Measurements from ENCODE around the gene MRPS22.
"Not testable (repeated sequence)": the region's sequence is repeated elsewhere in the genome, so short reads cannot be mapped to it uniquely, and the experiment has no call there.

MRPS22 gene

GRCh38 chr3:139339219-139339906, 4.5 kb upstream of the MRPS22 start:
- DNase-seq (ENCODE audit: low spot score) = peak; percentile 17

- no peak for DNase-seq (ENCODE audit: low spot score)
These were observed 3.0 kb upstream of the MRPS22 start for GRCh38 chr3:139340784-139341183.

GRCh38 chr3:139342054-139342453, 1.8 kb upstream of the MRPS22 start:
- DNase-seq (ENCODE audit: low spot score) = no peak

GRCh38 chr3:139346771-139347170, 3.0 kb downstream of the MRPS22 start:
- DNase-seq (ENCODE audit: low spot score) = no peak

DNA sequence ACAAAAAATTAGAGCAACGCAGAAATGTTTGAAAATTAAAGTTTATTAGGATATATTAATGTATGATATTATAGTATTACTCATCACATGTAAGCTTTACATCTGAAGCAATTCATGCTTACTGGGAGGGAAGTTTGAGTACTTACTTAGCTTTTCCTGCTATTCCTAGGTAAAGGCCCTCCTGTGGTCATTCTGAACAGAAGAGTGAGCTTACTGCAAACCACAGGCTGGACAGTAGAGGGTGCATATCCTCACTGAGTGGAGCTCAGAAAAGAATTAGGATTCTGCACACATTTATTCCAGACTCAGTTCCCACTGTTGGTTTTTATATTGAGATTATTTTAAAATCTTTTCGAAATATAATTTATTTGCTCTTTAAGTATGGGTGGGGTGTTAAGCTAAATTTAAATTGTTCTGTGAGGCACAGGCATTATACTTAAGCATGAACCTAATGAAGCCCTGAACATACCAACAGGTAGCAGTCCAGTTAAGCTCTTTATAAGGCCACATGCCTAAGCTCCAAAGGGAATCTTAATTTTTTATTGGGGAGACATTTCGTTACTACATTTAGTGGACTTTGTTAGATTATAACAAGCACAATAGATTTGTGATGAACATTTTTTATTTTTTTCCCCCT, 10.2 kb downstream of the MRPS22 start:
- peak; percentile 75 for DNase-seq (ENCODE audit: low spot score)

- no peak for DNase-seq (ENCODE audit: low spot score)
These were observed 10.8 kb downstream of the MRPS22 start for GRCh38 chr3:139354661-139355060.

- DNase-seq (ENCODE audit: low spot score) = peak; percentile 49
These were observed 11.7 kb downstream of the MRPS22 start for GRCh38 chr3:139355476-139355875.

DNA sequence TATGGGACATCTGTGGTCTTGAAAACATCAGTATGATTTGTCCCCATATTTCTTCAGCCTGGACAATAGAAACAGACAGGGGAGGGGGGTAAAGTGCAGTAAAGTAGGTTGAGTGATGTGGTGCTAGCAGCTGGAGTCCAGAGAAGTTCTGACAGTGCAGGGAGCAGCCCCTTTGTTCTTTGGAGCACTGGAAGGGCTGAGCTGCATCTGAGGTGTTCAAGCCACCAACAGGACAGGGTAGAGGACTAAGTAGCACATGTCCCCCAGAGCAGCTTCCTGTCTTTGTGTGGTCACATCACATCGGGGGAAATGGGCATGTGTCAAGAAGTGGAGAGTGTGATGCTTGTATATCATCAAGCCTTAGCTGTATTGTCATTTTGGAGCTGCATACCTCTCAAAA, 12.1 kb downstream of the MRPS22 start:
- no peak for DNase-seq (ENCODE audit: low spot score)

- DNase-seq (ENCODE audit: low spot score) = no peak
These were observed 14.1 kb downstream of the MRPS22 start for GRCh38 chr3:139357899-139358298.

DNA sequence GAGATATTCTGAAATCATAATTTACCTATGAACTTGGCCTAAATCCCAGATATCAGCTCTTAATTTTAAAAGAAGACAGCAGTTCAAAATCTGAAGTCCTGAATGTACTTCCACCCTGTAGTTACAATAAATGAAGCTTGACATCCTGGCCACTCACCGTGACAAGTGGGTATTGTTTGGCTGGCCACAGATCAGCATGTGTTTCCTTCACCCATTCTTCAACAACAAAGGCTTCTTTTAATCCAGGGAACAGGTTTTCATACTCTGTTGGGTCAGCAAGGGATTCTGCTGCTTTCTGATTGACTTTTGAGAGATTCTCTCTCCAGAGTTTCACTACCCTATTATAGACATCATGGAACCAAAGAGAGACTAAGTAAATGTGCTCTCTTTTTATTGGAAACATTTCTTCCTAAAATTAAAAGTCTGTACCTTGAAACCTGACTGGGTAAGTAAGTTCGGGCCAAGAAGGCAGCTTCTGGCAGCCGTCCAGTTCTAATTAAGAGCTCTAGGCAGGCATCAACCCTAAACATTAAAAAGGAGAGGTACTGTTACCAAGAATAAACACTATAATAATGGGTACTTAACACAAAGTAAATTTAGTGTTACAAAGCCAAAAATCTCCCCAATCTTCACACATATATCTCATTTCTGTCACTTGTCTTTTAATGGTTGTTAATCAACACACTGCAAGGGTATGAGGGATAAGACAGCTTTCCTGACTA, 15.2 kb downstream of the MRPS22 start:
- no peak for DNase-seq (ENCODE audit: low spot score)

GRCh38 chr3:139361276-139361675, 17.5 kb downstream of the MRPS22 start:
- no peak for DNase-seq (ENCODE audit: low spot score)

DNA sequence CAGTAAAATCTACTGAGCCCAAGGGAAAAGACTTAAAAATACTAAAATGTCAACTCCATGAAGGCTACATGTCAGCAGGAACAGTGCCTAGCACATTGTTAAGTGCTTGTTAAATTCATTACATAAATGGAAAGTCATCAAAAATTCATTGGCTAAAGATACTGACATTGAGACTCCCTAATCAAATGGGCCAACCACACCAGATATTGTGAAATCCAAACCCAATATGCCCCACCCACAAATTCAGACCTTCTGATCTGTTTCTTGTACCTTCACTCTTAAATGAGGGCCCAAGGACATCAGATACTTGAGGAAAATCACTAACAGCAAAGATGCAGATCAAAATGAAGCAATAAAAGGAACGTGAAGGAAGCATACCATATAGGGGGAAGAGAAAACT, 20.7 kb downstream of the MRPS22 start:
- DNase-seq (ENCODE audit: low spot score) = no peak

GRCh38 chr3:139374099-139374498, 30.3 kb downstream of the MRPS22 start:
- DNase-seq (ENCODE audit: low spot score) = no peak

GRCh38 chr3:139377378-139377777, 33.6 kb downstream of the MRPS22 start:
- DNase-seq (ENCODE audit: low spot score) = no peak

- DNase-seq (ENCODE audit: low spot score) = no peak
These were observed 34.9 kb downstream of the MRPS22 start for GRCh38 chr3:139378587-139379241.

- DNase-seq (ENCODE audit: low spot score) = no peak
These were observed 36.8 kb downstream of the MRPS22 start for GRCh38 chr3:139380575-139380974.

DNA sequence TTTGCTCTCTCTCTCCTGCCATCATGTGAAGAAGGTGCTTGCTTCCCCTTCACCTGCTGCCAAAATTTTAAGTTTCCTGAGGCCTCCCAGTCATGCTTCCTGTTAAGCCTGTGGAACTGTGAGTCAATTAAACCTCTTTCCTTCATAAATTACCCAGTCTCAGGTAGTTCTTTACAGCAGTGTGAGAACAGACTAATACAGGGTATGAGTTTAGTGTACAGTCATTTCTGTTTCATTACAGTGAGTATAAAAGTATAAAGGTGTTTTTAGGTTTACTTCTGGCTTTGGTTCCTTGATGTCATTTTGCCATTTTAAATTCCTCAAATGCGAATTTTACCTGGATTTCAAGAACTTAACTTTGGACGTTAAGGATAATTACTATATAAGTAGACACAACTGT, 38.5 kb downstream of the MRPS22 start:
- DNase-seq (ENCODE audit: low spot score) = not testable (repeated sequence)

DNA sequence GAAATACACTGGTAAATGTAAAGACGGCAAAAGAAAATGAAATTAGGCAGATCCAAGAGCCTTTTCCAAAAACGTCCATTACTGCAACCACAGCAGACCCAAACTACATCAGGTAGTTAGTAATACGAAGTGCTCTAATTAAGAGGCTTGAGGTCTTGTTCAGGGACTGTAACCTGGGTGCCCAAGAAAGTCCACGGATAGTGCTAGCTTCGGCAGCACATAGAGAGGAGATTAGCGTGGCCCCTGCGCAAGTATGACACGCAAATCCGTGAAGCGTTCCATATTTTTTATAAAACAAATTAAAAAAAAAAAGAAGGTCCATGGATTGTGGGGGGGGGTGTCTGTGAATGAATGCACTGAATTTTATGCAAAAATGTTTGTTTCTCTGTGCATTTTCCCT, 44.3 kb downstream of the MRPS22 start:
- DNase-seq (ENCODE audit: low spot score) = no peak

DNA sequence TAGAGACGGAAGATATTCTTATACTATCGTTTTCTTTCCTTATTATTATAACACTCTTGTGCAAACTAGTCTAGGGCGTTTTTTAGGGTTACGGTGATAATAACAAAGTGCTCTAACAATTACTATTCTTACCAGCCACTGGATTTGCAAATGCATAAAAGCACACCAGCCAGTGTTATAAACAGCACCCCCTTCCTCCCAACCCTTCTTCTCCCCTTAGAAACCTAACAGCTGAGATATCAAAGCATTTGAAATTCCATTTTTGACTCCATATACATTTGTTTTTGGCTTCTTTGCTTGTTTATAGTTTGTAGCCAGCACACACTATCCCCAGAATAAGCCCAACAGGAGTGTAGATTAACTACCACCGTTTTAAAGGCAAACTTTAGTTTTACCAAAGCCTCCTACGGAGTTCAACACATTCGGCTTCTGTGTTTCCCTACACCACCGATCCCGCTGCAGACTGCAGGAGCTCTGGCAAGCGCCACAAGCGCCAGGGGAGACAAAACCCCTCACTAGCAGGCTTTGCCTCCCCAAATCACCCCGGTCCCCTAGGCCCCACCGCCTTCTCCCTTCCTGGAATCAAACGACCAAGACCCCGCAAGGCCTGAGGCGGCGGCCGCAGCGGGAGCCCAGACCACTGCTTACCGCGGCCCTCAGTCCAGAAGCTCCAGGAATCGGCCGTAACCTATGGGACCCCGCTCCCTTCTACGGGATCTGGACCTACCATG, 45.2 kb downstream of the MRPS22 start:
- DNase-seq (ENCODE audit: low spot score) = no peak

- peak; percentile 99 for DNase-seq (ENCODE audit: low spot score)
These were observed 45.9 kb downstream of the MRPS22 start, which contains the start of gene COPB2 for GRCh38 chr3:139389552-139390368. TSS of gene COPB2 (minus strand) at chr3:139389647. CDS start at chr3:139389550, 97 bp downstream.

DNA sequence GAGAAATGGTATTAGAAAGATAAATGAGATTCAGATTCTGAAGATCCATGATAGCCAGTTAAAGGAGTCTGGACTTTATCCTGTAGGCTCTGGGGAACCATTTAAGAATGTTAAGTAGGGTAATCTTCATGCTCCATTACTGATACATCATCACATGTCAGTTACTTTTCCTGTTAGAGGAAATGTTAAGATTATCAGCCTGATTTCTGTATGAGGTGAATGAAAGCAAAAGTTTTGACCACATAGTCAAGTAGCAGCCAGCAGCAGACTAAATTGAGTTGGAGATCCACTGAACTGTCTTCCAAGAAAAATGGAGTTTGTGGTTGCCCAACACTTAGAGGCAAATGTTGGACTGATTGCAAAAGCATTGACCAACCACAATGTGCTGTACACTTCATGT, 50.3 kb downstream of the MRPS22 start:
- DNase-seq (ENCODE audit: low spot score) = no peak

Data from AG08395 (cell line).